Activated CD4-positive, alpha-beta T cell treated with anti-CD3 and anti-CD28 coated beads, Interleukin-2, amount 50 U/mL, for 1 hour (primary cell): ENCODE data around the gene LILRB2.
"Not testable (repeated sequence)": the region's sequence is repeated elsewhere in the genome, so short reads cannot be mapped to it uniquely, and the experiment has no call there.

Experiments
- DNase-seq: peaks from one replicate; pipeline ENCODE4 v3.0.0-alpha.2; 2020

The LILRB2 gene

DNA sequence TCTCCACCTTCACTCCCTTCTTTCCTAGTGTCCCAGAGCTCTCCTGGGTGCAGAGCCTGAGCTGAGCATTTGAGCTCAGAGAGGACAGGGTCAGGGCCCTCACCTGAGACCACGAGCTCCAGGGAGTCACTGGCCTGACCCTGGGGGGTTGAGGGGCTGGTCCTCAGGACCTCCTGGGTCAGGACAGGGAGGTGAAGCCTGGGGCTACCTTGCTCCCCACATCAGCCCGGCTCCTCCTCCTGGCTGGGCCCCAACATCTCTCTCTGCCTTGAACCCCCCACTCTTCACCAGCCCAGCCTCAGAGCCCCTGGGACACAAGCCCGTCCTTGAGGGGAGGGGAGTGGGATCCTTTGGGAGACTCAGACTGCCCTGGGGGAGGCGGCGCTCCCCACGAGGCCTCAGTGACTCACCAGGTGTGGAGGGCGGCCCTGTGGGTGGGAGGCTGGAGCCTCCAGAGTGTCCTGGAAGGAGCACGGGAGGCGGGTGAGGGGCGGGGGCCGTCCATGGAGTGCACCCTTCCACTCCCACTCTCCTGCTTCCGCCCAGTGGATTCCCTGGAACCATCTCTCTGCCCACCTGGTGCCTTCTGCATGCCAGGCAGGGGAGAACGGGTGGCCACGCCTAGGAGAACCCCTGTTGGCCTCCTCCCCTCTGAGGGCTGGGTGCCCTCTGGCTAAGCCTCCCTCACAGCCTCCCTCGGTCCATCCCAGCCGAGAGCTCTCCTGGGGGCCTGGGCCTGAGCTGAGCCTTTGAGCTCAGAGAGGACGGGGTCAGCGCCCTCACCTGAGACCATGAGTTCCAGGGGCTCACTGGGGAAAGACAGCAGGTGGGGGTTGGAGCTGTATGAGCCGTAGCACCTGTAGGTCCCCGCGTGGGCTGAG lies 41.2 kb downstream of the LILRB2 start:
- not testable (repeated sequence) for DNase-seq

DNA sequence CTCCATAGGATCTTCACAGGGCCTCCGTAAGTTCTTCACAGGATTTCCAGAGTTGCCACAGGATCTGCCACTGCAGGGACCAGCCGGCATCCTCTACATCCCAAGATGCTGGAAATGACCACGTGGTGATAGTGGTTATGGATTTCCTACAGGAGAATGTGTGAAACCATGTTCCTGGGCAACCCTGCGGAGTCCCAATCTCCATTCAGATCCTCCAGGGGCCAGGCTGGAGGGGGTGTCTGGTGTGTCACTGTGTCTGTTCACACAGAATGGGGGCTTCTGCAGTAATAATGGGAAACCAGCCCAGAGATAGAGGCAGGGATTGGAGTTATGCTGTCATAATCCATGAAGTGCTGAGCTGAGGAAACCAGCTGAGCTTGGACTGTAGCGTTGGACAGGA lies 47.0 kb downstream of the LILRB2 start:
- no peak for DNase-seq

DNA sequence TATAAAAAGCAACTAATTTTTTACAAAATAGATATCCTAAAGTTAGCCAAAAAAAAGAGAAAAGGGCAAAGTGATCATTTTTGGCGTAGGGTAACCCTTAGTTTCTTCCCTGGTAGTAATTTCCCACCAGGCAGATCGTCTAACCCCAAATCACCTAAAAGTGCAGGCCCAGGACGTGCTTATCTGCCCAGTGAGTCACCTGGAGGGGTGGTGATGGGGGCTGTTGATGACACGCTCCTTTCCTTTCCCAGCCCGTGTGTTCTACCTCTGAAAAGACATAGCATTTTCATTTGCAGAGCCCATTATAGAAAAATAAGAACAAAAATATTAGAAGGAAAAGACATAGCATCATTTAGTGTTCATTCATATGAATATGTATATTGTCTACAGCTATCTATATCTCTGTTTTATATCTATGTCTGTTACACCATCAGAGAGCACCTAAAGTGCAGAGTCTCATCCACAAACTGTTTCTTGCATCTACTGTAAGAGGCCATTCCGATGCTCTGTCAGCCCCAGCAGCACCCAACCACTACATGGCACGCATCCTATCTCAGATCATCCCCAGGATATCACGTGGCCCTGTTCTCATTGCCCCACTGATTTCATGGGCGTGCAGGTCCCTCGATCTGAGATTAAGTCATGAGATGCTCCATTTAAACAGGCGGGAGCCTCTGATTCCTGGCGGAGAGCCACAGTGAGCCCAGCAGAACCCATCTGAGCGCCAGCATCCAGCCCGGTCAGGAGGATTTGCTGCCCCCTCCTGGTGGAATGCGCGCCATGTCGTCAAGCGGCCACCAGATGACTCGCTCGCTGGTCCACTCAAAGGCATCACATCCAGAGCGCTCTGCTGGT lies 49.6 kb downstream of the LILRB2 start:
- peak; percentile 92 for DNase-seq

DNA sequence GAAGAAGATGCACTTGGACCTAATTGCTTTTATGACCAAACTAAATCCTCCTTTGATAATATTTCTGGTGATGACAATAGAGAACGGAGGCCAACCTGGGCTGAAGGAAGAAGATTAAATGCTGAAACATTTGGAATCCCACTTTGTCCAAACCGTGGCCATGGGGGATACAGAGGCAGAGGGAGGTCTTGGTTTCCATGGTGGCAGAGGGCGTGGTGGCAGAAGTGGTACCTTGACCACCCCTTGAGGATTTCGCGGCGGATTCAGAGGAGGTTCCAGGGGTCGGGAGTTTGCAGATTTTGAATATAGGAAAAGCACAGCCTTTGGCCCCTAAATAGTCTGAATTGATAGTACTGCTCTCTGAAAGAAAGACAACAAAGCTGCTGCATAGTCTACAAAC lies 50.9 kb downstream of the LILRB2 start:
- no peak for DNase-seq

DNA sequence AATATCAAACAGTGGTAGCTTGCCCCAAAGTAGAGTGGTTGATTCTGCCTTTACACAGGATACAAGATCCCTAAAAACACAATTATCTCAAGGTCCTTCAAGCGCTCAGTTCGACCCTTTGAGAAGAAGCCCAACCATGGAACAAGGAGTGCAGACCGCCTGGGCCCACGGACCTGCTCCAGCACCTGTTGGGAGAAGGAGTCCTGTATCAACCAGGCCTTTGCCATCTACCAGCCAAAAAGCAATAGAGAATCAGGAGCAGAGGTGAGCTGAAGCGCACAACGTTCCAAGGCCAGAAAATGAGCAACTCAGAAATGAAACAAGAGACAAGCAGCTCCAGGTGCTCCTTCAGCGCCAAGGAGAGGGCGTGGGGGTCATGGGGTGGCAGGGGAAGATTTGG lies 51.8 kb downstream of the LILRB2 start:
- no peak for DNase-seq

DNA sequence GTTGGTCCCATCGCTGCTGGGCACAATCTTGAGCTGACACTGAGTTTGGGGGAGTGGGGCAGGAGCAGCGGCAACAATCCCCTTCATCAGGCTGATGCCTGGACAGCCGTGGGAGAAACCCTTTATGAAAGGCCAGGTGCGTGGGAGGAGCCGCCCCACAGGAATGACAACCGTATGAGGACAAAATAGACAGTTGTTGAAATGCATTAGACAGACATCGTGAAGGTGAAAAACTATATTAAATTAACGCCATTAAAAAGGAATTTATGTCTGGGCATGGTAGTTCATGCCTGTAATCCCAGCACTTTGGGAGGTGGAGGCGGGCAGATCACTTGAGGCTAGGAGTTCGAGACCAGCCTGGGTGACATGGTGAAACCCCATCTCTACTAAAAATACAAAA lies 56.3 kb downstream of the LILRB2 start:
- not testable (repeated sequence) for DNase-seq

DNA sequence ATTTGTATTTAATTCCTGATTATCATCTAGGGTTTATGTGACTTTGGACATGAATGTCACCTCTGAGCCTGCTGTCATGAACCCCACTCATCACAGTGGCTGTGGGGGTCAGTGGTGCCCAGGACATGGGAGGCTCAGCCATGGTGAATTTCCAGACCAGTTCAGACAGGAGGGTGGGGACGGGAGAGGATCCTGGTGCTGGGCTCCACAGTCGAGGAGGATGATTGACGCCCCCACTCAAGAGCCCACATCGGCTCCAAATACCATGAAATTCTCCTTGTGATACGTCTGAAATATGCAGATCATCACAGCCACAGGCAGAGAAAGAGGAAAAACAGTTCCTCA lies 57.0 kb downstream of the LILRB2 start:
- DNase-seq = not testable (repeated sequence)
